ENCODE data around the gene GPR15LG. TPM values are rescaled to one million over a fixed set of nuclear protein-coding genes. Genes with fewer than 3 reads are reported as not detected.

The GPR15LG gene
- total RNA-seq, 4 donors from 2014 or later: not detected

- no peaks in the 10 kb centered on the region for H3K4me1 ChIP-seq
Observed at GRCh38 chr10:84172467-84173356, 889 bp upstream of the GPR15LG start.

DNA sequence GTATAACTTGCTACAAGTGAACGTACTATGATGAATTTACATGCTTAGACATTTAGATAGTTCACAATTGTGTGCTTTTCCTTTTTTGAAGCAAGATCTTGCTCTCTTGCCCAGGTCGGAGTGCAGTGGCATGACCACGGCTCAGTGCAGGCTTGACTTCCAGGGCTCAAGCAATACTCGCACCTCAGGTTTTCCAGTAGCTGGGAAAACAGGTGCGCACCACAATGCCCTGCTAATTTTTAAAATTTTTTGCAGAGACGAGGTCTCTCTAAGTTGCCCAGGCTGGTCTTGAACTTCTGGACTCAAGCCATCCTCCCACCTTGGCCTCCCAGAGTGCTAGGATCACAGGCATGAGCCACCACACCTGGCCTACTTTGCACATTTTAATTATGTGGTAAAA, 1.8 kb downstream of the GPR15LG start:
- TF ChIP-seq POLR2A (IDR thresholded peaks at IDR 0.05) (no peak), CTCF (IDR thresholded peaks at IDR 0.05) (no peak)
- no peak for DNase-seq
- H3K27ac ChIP-seq: no peak overlapping the region
- H3K4me1 ChIP-seq: no peaks in the 10 kb centered on the region
- no peak overlapping the region for H3K4me3 ChIP-seq
- H3K9me3 ChIP-seq: no peaks in the 10 kb centered on the region
- H3K36me3 ChIP-seq: no peaks in the 10 kb centered on the region
- H3K27me3 ChIP-seq: no peaks in the 10 kb centered on the region
- intact Hi-C loops (cut with DNase I; ENCODE audit: low total_unique reads): no loop called here

More at GRCh38 chr10:84172467-84173356, 889 bp upstream of the GPR15LG start:
- no peak overlapping the region for H3K27ac ChIP-seq
- DNase-seq: no peak
- TF ChIP-seq POLR2A (IDR thresholded peaks at IDR 0.05) (no peak), CTCF (IDR thresholded peaks at IDR 0.05) (no peak)
- intact Hi-C loops (cut with DNase I; ENCODE audit: low total_unique reads): no loop called here
- no peaks in the 10 kb centered on the region for H3K36me3 ChIP-seq
- no peak overlapping the region for H3K4me3 ChIP-seq
- H3K27me3 ChIP-seq: no peaks in the 10 kb centered on the region
- H3K9me3 ChIP-seq: no peaks in the 10 kb centered on the region

DNA sequence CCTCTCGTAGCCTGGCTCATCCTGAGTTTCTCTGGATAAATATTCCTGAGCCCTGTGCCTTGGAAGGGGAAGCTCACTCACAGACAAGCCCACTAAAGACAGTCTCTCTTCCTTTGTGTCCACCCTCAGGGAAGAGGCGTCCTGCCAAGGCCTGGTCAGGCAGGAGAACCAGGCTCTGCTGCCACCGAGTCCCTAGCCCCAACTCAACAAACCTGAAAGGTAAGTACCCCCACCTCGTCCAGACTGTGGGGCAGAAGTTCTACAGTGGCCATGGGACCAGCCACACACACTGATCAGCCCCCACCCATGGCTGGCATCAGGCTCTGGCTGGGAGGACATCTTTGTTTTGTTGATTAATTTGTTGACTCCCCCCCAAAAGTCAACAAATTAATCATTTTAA, 2.8 kb downstream of the GPR15LG start:
- no peaks in the 10 kb centered on the region for H3K27me3 ChIP-seq
- TF ChIP-seq POLR2A (IDR thresholded peaks at IDR 0.05): no peak
- TF ChIP-seq CTCF (IDR thresholded peaks at IDR 0.05): no peak
- H3K4me1 ChIP-seq: no peaks in the 10 kb centered on the region
- intact Hi-C loops (cut with DNase I; ENCODE audit: low total_unique reads): no loop called here
- H3K27ac ChIP-seq: no peak overlapping the region
- no peaks in the 10 kb centered on the region for H3K36me3 ChIP-seq
- no peak overlapping the region for H3K4me3 ChIP-seq
- H3K9me3 ChIP-seq: no peaks in the 10 kb centered on the region
- no peak for DNase-seq

DNA sequence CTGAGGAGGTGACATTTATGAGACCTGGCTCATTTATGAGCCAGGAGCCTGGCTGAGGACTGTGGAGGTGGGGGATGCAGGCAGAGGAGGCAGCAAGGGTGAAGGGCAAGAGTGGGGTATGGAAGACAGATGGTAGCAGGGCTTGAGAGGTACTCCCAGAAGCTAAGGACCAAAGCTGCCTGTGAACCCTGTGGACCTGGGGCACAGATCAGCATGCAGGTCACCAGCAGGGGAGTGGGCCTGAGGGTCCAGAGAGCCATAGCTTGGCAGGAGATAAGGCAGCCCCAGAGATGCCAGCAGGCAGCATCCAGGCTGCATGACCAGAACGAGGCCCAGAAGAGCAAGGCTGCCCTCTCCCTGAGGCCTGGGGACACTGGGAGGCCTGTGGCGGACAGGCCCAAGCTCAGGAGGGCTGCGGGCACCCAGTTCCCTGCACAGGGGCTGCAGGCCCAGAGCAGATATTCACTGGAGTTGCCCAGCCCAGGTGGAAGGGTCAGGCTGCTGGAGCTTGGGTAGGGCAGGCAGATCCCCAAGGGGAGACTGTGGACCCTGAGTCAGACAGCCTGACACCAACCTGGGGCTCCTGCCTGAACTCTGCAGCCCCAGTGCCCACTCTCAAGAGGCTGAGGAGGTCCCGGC, 3.4 kb downstream of the GPR15LG start:
- no peak for DNase-seq
- no peak overlapping the region for H3K4me3 ChIP-seq

More for the DNA sequence above, 3.4 kb downstream of the GPR15LG start:
- H3K36me3 ChIP-seq: no peaks in the 10 kb centered on the region
- H3K4me1 ChIP-seq: no peaks in the 10 kb centered on the region
- no peaks in the 10 kb centered on the region for H3K9me3 ChIP-seq
- intact Hi-C loops (cut with DNase I; ENCODE audit: low total_unique reads): no loop called here
- TF ChIP-seq POLR2A (IDR thresholded peaks at IDR 0.05) (no peak), CTCF (IDR thresholded peaks at IDR 0.05) (no peak)
- H3K27me3 ChIP-seq: no peaks in the 10 kb centered on the region
- no peak overlapping the region for H3K27ac ChIP-seq
